DOHH2 (cell line): ENCODE results near the gene LTA.
"Not testable (repeated sequence)": the region's sequence is repeated elsewhere in the genome, so short reads cannot be mapped to it uniquely, and the experiment has no call there.

ENCODE experiments used
- CTCF ChIP-seq: fragments of 200-600 bp; sonication (generic); IDR thresholded peaks from one replicate; pipeline ENCODE4 v1.5.1; 2014; ENCODE audit warnings: antibody characterized with exemption, mild to moderate bottlenecking, low read depth, low read length; ENCODE audit not compliant: poor library complexity, severe bottlenecking
- EZH2phosphoT487 ChIP-seq: fragments of 200-600 bp; sonication (generic); IDR thresholded peaks from 2 replicates; pipeline ENCODE4 v1.6.1; 2017; ENCODE audit warnings: borderline replicate concordance, mild to moderate bottlenecking, antibody characterized with exemption, low read length, moderate library complexity, mixed read lengths

DNA sequence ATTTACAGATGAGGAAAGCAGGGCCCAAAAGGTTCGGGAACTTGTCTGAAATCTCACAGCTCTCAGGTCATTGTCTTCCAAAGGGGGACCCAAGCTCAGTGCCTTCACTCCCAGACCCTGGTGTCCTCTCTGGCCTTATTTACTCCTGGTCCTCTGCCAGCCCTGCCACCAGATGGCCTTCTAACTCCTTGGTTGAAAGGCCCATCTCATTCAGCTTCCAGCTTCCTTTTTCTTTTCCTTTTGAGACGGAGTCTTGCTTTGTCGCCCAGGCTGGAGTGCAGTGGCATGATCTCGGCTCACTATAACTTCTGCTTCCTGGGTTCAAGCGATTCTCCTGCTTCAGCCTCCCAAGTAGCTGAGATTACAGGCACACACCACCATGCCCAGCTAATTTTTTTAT, 20.7 kb upstream of the LTA start:
- peak; percentile 64 for TF ChIP-seq CTCF
- not testable (repeated sequence) for TF ChIP-seq EZH2phosphoT487
